Measurements from ENCODE around the gene CDHR4.
"Not testable (repeated sequence)": the region's sequence is repeated elsewhere in the genome, so short reads cannot be mapped to it uniquely, and the experiment has no call there.

Gene CDHR4

DNA sequence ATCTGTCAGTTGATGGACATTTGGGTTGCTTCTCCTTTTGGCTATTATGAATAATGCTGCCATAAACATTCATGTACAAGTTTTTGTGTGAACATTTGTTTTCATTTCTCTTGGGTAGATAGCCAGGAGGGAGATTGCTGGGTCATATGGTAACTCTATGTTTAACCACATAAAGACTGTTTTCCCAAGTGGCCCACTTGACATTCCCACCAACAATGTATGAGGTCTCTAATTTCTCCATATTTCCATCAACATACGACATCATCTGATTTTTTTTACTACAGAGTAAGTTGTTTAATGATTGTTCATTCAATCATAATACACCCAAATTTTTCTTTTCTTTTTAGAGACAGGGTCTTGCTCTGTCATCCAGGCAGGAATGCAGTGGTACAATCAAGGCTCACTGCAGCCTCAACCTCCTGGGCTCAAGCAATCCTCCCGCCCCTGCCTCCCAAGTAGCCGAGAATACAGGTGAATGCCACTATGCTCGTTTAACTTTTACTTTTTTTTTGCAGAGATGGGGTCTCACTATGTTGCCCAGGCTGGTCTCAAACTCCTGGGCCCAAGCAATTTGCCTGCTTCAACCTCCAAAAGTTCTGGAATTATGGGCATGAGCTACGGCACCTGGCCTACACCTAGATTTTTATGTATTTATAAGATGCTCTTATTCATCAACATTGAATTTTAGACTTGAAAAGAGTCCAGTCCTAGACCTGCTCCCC, 20.2 kb downstream of the CDHR4 start:
- no peak for DNase-seq

DNA sequence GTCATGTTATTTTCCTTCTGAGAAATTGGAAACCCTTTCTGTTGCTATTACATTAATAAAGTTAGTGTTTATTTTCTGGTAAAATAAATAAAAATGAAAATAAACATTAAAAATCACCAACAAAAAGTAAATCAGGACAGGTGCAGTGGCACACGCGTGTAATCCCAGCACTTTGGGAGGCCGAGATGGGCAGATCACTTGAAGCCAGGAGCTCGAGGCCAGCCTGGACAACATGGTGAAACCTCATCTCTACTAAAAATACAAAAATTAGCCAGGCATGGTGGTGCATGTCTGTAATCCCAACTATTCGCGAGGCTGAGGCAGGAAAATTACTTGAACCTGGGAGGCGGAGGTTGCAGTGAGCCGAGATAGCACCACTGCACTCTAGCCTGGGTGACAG, 23.6 kb downstream of the CDHR4 start:
- not testable (repeated sequence) for DNase-seq

DNA sequence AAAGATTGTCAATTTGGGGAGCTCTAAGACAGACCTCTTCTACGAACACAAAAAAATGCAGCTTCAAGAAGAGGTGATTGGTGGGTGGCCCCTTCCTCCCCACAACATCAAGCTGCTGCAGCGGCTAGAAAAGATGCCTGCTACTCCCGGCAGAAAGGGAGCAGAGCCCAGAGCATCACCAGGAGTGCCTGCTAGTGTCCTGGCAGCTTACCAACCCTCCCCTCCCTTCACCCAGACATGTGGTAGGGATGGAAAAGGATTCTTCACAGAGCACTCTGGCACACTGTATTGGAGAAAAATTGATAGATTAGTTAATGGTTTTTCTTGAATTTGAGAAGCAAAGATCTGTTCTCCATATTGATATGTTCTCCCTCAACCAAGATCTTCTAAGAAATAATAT, 24.1 kb downstream of the CDHR4 start:
- DNase-seq, result no peak

DNA sequence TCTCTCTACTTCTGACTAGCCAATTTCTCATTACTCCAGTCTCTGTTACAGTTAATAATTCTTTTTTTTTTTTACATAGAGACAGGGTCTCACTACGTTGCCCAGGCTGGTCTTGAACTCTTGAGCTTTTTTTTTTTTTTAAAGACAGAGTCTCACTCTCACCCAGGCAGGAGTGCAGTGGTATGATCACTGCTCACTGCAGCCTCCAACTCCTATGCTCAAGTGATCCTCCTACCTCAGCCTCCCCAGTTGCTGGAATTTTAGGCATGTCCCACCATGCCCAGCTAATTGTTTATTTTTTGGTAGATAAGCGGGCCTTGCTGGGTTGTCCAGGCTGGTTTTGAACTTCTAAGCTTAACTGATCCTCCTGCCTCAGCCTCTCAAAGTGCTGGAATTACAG, 27.0 kb downstream of the CDHR4 start:
- DNase-seq, result no peak

DNA sequence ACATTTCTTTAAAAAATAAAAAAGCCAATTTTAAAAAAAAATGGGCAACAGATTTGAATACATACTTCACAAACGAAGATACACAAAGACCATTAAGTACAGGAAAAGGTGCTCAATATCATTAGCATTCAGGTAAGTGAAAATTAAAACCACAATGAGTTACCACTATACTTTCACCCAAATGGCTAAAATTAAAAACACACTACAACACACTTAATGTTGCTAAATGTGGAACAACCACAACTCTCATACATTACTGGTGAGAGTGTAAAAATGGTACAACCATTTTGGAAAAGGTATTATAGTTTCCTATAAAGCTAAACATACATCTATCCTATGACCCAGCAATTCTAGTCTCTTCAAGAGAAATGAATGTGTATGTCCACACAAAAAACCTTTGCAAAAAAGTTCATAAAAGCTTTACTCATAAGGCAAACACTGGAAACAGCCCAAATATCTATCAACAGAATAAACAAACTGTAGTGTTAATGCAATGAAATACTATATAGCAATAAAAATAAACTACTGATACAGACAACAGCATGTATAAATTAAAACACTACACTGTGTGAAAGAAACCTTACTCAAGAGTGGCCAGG, 28.2 kb downstream of the CDHR4 start:
- no peak for DNase-seq

DNA sequence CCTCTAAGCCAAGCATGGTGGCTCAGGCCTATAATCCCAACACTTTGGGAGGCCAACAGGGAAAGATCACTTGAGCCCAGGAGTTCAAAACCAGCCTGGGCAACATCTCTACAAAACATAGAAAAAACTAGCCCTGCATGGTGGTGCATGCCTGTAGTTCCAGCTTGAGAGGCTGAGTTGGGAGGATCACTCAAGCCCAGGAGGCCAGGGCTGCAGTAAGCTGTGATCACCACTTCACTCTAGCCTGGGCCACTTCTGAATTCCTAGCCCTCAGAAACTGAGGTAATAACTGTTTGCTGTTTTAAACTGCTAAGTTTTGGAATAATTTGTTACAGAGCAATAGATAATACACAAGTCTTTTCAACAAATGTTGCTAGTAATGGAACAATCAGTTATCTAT, 29.7 kb downstream of the CDHR4 start:
- no peak for DNase-seq

DNA sequence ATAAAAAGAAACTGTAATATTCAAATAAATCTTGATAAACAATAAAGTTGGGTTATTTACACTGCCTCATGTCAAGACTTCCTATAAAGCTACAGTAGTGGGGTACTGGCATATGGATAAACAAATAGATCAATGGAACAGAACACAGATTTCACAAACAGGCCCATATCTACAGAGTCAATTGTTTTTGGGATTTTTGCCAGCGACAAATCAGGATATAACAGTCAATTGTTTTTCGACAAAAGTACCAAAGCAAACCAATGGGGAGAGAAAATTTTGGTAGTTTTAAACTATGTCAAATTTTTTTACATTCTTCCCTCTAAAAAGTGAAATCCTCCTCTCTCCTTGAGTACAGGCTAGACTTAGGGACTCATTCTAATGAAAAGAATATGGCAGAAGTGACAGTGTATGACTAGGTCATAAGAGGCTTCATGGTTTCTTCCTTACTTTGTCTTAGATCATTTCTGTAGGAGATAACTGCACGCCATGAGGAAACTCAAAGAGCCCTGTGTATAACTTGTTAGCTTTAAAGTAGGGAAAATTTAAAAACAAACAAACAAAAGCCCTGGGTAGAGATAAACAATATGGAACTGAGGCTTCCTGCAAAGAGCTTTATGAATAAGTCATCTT, 30.3 kb downstream of the CDHR4 start:
- no peak for DNase-seq

DNA sequence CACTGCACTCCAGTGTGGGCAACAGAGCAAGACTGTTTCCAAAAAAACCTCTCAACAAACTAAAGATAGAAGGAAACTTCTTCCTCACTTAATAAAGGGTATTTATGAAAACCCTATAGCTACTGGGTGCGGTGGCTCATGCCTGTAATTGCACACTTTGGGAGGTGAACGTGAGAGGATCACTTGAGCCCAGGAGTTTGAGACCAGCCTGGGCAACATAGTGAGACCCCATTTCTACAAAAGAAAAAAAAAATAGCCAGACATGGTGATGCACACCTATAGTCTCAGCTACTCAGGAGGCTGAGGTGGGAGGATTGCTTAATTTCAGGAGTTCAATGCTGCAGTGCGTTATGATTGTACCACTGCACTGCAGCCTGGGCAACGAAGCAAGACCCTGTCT, 35.7 kb downstream of the CDHR4 start:
- DNase-seq, result no peak

DNA sequence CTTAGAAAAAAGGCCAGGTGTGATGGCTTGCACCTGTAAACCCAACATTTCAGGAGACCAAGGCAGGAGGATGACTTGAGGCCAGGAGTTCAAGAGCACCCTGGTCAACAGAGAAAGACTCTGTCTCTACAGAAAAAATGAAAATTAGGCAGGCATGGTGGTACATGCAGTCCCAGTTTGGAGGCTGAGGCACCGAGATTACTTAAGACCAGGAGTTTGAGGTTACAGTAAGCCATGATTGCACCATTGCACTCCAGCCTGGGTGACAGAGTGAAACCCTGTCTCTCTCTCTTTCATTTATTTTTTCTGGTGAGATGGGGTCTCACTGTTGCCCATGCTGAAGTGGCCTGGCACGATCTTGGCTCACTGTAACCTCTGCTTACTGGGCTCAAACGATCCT, 38.0 kb downstream of the CDHR4 start:
- DNase-seq, result no peak

DNA sequence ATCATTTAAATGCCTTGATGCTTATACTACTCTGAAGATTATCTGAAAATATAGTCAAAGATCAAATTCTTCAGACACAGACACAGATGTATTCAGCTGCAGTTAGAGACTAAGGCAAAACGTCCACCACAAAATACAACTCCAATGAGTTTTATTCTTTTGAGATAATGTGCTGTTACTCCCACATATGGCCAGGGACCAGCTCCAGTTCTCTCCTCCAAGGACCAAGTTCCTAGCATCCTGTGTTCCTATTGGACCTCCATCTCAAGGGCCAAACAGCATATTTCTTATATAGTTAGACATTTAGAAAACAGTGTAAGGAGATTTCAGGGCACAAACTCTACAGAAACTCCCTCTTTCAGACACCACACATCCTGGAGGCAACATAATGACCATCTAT, 40.4 kb downstream of the CDHR4 start:
- DNase-seq, result no peak

DNA sequence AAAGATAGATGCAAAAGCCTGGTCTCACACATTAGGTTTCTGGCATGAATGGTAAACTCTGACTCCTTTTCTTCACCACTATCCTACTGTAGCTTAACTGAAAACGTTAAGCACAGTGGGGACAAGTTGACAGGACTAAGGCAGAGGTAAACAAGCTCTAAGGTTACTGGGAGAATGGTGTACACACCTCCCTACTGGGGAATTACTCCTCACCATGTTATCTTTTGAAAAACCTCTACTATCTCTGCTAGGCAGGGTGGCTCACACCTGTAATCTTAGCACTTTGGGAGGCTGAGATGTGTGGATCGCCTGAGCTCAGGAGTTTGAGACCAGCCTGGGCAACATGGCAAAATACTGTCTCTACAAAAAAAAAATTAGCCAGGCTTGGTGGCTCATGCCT, 42.5 kb downstream of the CDHR4 start:
- no peak for DNase-seq

DNA sequence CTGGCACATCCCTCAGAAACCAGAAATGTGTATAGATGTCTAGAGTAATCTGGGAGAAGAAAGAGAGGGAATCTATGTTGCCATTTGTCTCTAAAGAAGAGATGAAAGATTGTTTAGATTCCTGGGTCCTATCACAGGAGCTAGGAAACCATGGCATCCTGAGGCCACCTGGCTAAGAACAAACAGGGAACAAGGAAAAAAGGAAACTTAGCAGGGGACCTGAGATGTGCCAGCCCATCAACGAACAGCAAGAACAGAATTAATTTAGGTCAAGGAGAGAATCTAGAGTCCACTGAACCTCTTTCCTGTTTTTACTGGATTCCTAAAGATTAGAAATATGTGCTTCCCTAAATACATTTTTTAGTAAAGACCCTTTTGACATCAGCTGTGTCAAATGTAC, 43.6 kb downstream of the CDHR4 start:
- DNase-seq, result no peak

DNA sequence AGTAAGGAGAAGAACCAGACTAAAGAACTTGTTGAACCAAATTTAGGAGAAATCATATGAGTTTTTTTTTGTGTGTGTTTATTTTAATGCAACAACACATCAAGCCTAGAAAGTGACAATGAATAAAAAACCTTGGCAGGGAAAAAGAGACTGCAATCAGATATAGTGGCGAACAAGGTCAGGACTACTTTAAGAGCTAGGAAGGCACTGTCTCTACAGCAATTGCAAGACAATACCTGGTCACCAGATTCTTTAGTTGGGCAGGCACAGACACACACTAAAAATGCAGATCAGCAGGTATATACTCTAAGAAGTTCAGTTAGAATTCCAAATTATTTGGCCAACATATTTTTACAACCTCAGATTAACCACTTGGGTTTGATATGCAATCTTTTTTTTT, 45.1 kb downstream of the CDHR4 start:
- DNase-seq, result no peak

DNA sequence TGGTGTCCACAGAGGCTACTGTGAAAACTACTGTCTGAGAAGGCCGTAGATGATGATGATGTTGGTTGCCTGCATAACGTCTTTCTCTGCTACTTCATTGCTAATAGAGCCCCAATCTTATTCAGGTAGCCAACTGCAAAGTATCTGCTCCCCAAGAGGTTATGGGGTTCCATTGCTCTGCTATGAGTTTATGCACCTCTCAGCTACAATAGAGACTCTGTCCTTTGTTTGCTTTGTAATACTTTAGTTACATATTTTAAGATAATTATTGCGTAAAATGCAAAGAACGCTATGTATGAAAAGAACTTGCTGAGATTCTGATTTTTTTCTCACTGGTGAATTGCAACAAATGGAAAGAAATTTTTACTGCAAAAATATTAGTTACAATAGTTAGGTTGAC, 48.2 kb downstream of the CDHR4 start:
- DNase-seq, result no peak

DNA sequence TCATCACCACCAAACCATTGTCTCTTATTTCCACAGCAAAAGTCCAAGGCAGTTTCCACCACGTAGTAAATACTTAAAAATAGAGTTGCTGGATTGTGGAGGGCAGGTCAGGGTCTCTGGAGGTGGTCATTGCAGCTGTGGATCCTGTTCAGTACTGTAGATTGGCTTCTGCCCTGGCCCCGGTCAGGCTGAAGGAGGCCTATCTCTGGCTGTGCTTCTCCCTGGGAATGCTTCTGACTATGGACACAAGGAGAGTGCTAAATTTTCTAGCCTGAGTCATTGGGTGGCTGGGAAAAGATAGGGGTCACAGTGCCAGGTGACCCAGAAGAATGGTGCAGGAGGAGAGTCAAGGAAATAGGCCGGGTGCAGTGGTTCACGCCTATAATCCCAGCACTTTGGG, 49.6 kb downstream of the CDHR4 start:
- no peak for DNase-seq

DNA sequence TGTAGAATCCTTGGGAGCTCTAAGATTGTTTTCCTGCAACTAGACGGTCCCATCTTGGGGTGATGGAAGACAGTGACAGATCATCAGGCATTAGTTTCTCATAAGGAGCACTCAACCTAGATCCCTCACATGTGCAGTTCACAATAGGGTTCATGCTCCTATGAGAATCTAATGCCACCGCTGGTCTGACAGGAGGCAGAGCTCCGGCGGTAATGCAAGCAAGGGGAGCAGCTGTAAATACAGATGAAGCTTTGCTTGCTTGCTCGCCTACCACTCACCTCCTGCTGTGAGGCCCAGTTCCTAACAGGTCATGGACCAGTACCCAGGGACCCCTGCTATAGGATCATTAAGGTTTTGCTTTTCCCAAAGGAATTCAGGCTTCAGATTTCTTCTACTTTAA, 50.8 kb downstream of the CDHR4 start:
- DNase-seq, result not testable (repeated sequence)

DNA sequence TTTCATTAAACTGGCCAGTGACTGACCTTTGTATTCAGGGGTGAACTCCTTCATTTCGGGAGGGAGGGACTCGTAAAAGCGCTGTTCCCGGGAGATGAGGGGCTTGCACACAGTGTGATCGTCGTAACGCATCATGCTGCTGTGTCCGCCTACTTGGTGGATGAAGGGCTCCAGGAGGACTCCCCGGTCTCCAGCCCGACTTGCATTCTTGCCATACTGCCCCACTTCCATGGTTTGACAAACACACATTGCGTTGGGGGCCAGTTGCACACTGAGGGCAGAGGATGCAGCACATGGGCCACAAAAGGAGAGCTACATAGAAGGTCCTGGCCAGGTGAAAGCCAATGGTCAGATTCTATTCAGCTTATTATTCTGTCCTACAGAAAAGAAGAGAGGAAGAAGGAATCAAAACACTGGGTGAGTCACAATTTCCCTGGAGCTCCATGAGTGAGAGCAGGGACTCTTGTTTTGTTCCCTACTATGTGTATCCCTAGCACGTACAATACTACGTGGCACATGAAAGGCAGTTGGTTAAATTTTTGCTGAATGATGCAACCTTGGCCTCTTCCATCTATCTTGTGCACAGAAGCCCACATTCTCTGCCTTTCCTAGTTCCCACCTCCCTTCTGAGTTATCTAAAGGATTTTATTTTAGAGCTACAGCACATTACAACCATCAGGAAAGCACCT, 51.7 kb downstream of the CDHR4 start:
- DNase-seq, result no peak

DNA sequence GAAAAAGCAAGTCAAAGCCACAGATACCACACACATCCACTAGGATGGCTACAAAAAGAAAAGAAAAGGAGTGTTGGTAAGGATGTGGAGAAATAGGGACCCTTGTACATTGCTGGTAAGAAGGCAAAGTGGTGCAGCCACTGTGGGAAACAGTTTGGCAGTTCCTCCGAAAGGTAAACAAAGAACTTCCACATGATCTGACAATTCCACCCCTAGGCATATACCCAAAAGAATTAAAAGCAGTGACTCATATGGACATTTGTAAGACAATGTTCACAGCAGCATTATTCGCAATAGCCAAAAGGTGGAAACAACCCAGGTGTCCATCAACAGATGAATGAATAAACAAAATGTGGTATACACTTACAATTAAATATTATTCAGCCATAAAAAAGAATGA, 53.7 kb downstream of the CDHR4 start:
- no peak for DNase-seq
